Coronary artery (tissue), 2 donors: ENCODE measurements around the gene MUC15.
"Not testable (repeated sequence)": the region's sequence is repeated elsewhere in the genome, so short reads cannot be mapped to it uniquely, and the experiment has no call there.

Source experiments
- DNase-seq: peaks from one replicate; pipeline ENCODE4 v3.0.0-alpha.2; 2017; ENCODE audit warnings: low spot score
- H3K27ac ChIP-seq, 2 donors: fragments of 200-600 bp; sonication (generic); one replicate each; pipeline ENCODE4 v1.5.1; 2016 to 2019
- H3K4me3 ChIP-seq: fragments of 200-600 bp; sonication (generic); 2 replicates; pipeline ENCODE4 v1.5.1; 2016; ENCODE audit warnings: mild to moderate bottlenecking, moderate library complexity
- CTCF ChIP-seq: fragments of 200-600 bp; sonication (generic); IDR thresholded peaks from one replicate; pipeline ENCODE4 v1.5.1; 2019; ENCODE audit warnings: antibody characterized with exemption

MUC15 gene

GRCh38 chr11:26607725-26608506, 35.9 kb upstream of the MUC15 start:
- no peak for TF ChIP-seq CTCF
- no peak overlapping the region for H3K4me3 ChIP-seq
- no peak overlapping the region for H3K27ac ChIP-seq
- no peak for DNase-seq

GRCh38 chr11:26599876-26600434, 27.9 kb upstream of the MUC15 start:
- Histone ChIP-seq H3K27ac (no peak overlapping the region), H3K4me3 (no peak overlapping the region)
- no peak for DNase-seq
- no peak for TF ChIP-seq CTCF

GRCh38 chr11:26599425-26599824, 27.4 kb upstream of the MUC15 start:
- TF ChIP-seq CTCF = no peak
- Histone ChIP-seq H3K27ac (no peak overlapping the region), H3K4me3 (no peak overlapping the region)
- no peak for DNase-seq

- Histone ChIP-seq H3K4me3 (no peak overlapping the region), H3K27ac (no peak overlapping the region)
- no peak for DNase-seq
- TF ChIP-seq CTCF = no peak
These were observed 25.8 kb upstream of the MUC15 start for GRCh38 chr11:26597899-26598298.

GRCh38 chr11:26597049-26597689, 25.1 kb upstream of the MUC15 start:
- not testable (repeated sequence) for H3K4me3 ChIP-seq, H3K27ac ChIP-seq, DNase-seq

GRCh38 chr11:26595207-26595865, 23.3 kb upstream of the MUC15 start:
- not testable (repeated sequence) for H3K27ac ChIP-seq, DNase-seq, H3K4me3 ChIP-seq

GRCh38 chr11:26593691-26594090, 21.6 kb upstream of the MUC15 start:
- H3K27ac ChIP-seq = no peak overlapping the region
- TF ChIP-seq CTCF = no peak
- DNase-seq = no peak

More at GRCh38 chr11:26593691-26594090, 21.6 kb upstream of the MUC15 start:
- no peak overlapping the region for H3K4me3 ChIP-seq
